HepG2 (cell line): Measurements from ENCODE around the gene CTIF. TPM values are rescaled to one million over a fixed set of nuclear protein-coding genes. Genes with fewer than 3 reads are reported as not detected.

Experiments
- ATAC-seq: fragments of 200-7000 bp; cut with Tn5 transposase; 3 replicates; pipeline ENCODE4 v1.9.1; 2020; ENCODE audit warnings: mild to moderate bottlenecking, moderate library complexity
- BruUV-seq: library from RNA; stranded (reverse); fragments of 400-500 nt; replicated peaks from 2 replicates; lab custom pipeline; 2021; lab: Mats Ljungman, UMichigan
- CTCF ChIA-PET: fragments of 300-600 bp; formaldehyde crosslinking; extraction: SDS; loops from one replicate; lab custom pipeline; 2021; ENCODE audit warnings: low total read pairs, inconsistent platforms, low intra/inter-chr PET ratio; lab: Yijun Ruan, JAX
- POLR2A ChIA-PET: fragments of 350-600 bp; sonication (Branson Sonifier 250); formaldehyde crosslinking; loops from one replicate; lab custom pipeline; 2020; ENCODE audit warnings: antibody characterized with exemption, inconsistent platforms; lab: Yijun Ruan, JAX
- DNase-seq: peaks from one replicate; pipeline ENCODE4 v3.0.0-alpha.2; 2015; ENCODE audit warnings: low spot score
- FAIRE-seq: peaks from 3 replicates; lab custom pipeline; 2011; peaks lifted over from hg19 to GRCh38; lab: Jason Lieb, UNC
- H2AFZ ChIP-seq: one replicate; pipeline ENCODE4 v1.6.1; 2011; ENCODE audit warnings: low read length, inconsistent platforms
- H3K27ac ChIP-seq: fragments of 300-600 bp; 3 replicates; pipeline ENCODE4 v1.8.0; 2011; ENCODE audit warnings: mixed run types, mild to moderate bottlenecking, mixed read lengths, low read length, inconsistent platforms; ENCODE audit not compliant: insufficient read depth; ENCODE audit errors: extremely low read length
- H3K27me3 ChIP-seq, 2 experiments: fragments of 200-600 bp in 1 of 2; 2 replicates in 1 of 2; 3 replicates in 1 of 2; pipeline versions ENCODE4 v1.6.0 to v1.8.0; 2011; ENCODE audit warnings: low read length in 2 of 2, mild to moderate bottlenecking in 2 of 2, moderate library complexity in 2 of 2, inconsistent platforms in 1 of 2; ENCODE audit not compliant: insufficient read depth in 2 of 2, control insufficient read depth in 1 of 2
- H3K36me3 ChIP-seq, 2 experiments: fragments of 200-600 bp in 1 of 2; replicated peaks in 1 of 2; 2 replicates in 1 of 2; 3 replicates in 1 of 2; pipeline versions ENCODE4 v1.5.1 to v1.8.0; 2011; ENCODE audit warnings: low read length in 2 of 2, inconsistent platforms in 1 of 2; ENCODE audit not compliant: insufficient read depth in 2 of 2, control insufficient read depth in 1 of 2
- H3K4me1 ChIP-seq: 2 replicates; pipeline ENCODE4 v1.5.1; 2012; ENCODE audit warnings: low read length, inconsistent platforms; ENCODE audit not compliant: insufficient read depth
- H3K4me2 ChIP-seq: 2 replicates; pipeline ENCODE4 v1.6.0; 2011; ENCODE audit warnings: low read depth, low read length, inconsistent platforms
- H3K4me3 ChIP-seq, 3 experiments: fragments of 200-600 bp in 1 of 3; sonication (generic), shearing (Covaris generic) in 1 of 3; replicated peaks in 1 of 3; 2 replicates each; pipeline ENCODE4 v1.5.1; 2011 to 2016; ENCODE audit warnings: low read length in 3 of 3, inconsistent platforms in 2 of 3, low read depth in 2 of 3, mild to moderate bottlenecking in 2 of 3, control low read depth in 1 of 3, mixed read lengths in 1 of 3; ENCODE audit not compliant: insufficient read depth in 1 of 3
- H3K79me2 ChIP-seq: one replicate; pipeline ENCODE4 v1.6.1; 2011; ENCODE audit warnings: low read length, inconsistent platforms; ENCODE audit not compliant: insufficient read depth
- H3K9ac ChIP-seq: 2 replicates; pipeline ENCODE4 v1.6.0; 2011; ENCODE audit warnings: mild to moderate bottlenecking, low read depth, low read length, inconsistent platforms; ENCODE audit not compliant: insufficient read depth
- H3K9me3 ChIP-seq: 2 replicates; pipeline ENCODE4 v1.5.1; 2012; ENCODE audit warnings: mild to moderate bottlenecking, low read length
- H4K20me1 ChIP-seq: 2 replicates; pipeline ENCODE4 v1.6.0; 2011; ENCODE audit warnings: inconsistent platforms, mild to moderate bottlenecking, low read length, moderate library complexity; ENCODE audit not compliant: insufficient read depth
- CTCF ChIP-seq: sonication (generic); formaldehyde crosslinking; IDR thresholded peaks from 2 replicates; pipeline ENCODE4 v1.5.0; 2020; ENCODE audit warnings: mild to moderate bottlenecking, missing genetic modification reagents, moderate library complexity
- FOXK1 ChIP-seq: sonication (generic); formaldehyde crosslinking; IDR thresholded peaks from 2 replicates; pipeline ENCODE4 v1.4.0; 2020; ENCODE audit warnings: low read depth, missing genetic modification reagents, borderline replicate concordance
- GABPA ChIP-seq, 2 experiments: IDR thresholded peaks; 2 replicates each; pipeline ENCODE4 v1.6.1; 2011 to 2016; ENCODE audit warnings: low read depth in 2 of 2, low read length in 1 of 2, missing biosample characterization in 1 of 2, missing genetic modification characterization in 1 of 2
- GTF3A ChIP-seq: sonication (generic); formaldehyde crosslinking; conservative IDR thresholded peaks from 2 replicates; pipeline ENCODE4 v1.4.0; 2020; ENCODE audit warnings: mild to moderate bottlenecking, missing genetic modification reagents
- HNRNPK ChIP-seq: fragments of 200-400 bp; formaldehyde crosslinking; IDR thresholded peaks from 2 replicates; pipeline ENCODE4 v1.6.1; 2018; ENCODE audit warnings: low read length, low read depth, moderate library complexity, mild to moderate bottlenecking; ENCODE audit not compliant: poor library complexity, severe bottlenecking
- JARID2 ChIP-seq: sonication (generic); formaldehyde crosslinking; IDR thresholded peaks from 2 replicates; pipeline ENCODE4 v1.8.1; 2023; ENCODE audit warnings: missing genetic modification reagents, inconsistent platforms; ENCODE audit not compliant: insufficient replicate concordance
- POLR2G ChIP-seq: fragments of 200-400 bp; formaldehyde crosslinking; IDR thresholded peaks from 2 replicates; pipeline ENCODE4 v1.6.1; 2018; ENCODE audit warnings: mild to moderate bottlenecking, low read depth, low read length, moderate library complexity
- TBX3 ChIP-seq: fragments of 450-650 bp; IDR thresholded peaks from 2 replicates; pipeline ENCODE4 v1.6.1; 2017; ENCODE audit warnings: antibody characterized with exemption, mild to moderate bottlenecking, inconsistent platforms, borderline replicate concordance
- ZNF83 ChIP-seq: sonication (generic); formaldehyde crosslinking; IDR thresholded peaks from 2 replicates; pipeline ENCODE4 v1.4.0; 2020; ENCODE audit warnings: missing genetic modification reagents, mild to moderate bottlenecking, borderline replicate concordance
- WGBS: methylation state at CpG from one replicate; pipeline ENCODE4 v1.1.6; 2017; ENCODE audit warnings: low lambda C conversion rate; 5-methylcytosine and 5-hydroxymethylcytosine counted together
- in situ Hi-C: cut with HindIII; loops from 2 replicates; pipeline ENCODE4 v1.10.0; 2017; ENCODE audit warnings: low pct_unique_long_range_greater_than_20kb; ENCODE audit not compliant: extremely low pct_ligation_motif_present
- intact Hi-C: fragments of 100-400 bp; cut with micrococcal nuclease; formaldehyde crosslinking; loops from one replicate; pipeline ENCODE4 v1.10.0; 2022; ENCODE audit not compliant: unreplicated experiment
- polyA plus RNA-seq, 8 experiments: library from polyadenylated mRNA; depleted of rRNA in 3 of 8; stranded (reverse) in 7 of 8; unstranded in 1 of 8; fragments of >200 nt; fragmentation: Illumina TruSeq in 4 of 8; extraction: Trizol in 4 of 8; gene quantifications; 2 replicates each; pipeline versions ENCODE4 v1.2.1 to v1.2.3, GENCODE V29; 2011 to 2016; ENCODE audit warnings: low read depth in 4 of 8, missing spikeins in 1 of 8, mixed read lengths in 1 of 8; ENCODE audit not compliant: insufficient read depth in 1 of 8
- total RNA-seq, 5 experiments: library from RNA; depleted of rRNA; stranded (reverse); fragments of >200 nt; fragmentation: Illumina TruSeq; extraction: Trizol; gene quantifications; 2 replicates each; pipeline ENCODE4 v1.2.3, GENCODE V29; 2016; ENCODE audit warnings: low read depth in 1 of 5

CTIF gene
- total and polyA plus RNA-seq, 2 of the 13 experiments (the other 11 are each of a cell fraction or from before 2014, with no cell fraction given), result 18.2 to 28.0 TPM

- no peak for TF ChIP-seq GABPA (IDR thresholded peaks at IDR 0.05; ENCODE audit: low read depth, low read length)
- no peak for TF ChIP-seq GABPA (CRISPR knock-in tag; IDR thresholded peaks at IDR 0.05; ENCODE audit: low read depth)
- no peak for TF ChIP-seq FOXK1 (CRISPR knock-in tag)
Measured at GRCh38 chr18:48519431-48520100, 19.3 kb upstream of the CTIF start (continued).

- 41% methylated on average over 4 of the region's 5 CpGs for WGBS
Measured at GRCh38 chr18:48521723-48522122, 17.1 kb upstream of the CTIF start.

More at GRCh38 chr18:48521723-48522122, 17.1 kb upstream of the CTIF start:
- H3K4me2 ChIP-seq, result no peak overlapping the region
- ChIA-PET POLR2A (no interaction called here), CTCF (no interaction called here)
- H3K9ac ChIP-seq, result no peak overlapping the region
- H3K4me1 ChIP-seq, result peaks cover 4% of the 10 kb centered on the region; the same call in 1 of the 2 replicates
- H3K27ac ChIP-seq, result no peak overlapping the region
- BruUV-seq, result no TSS peak
- in situ Hi-C loops (no loop called here), intact Hi-C loops (no loop called here)
- DNase-seq, result no peak
- H3K27me3 ChIP-seq, result peaks cover 0 to 10% of the 10 kb centered on the region in 2 experiments; a peak in 2 of 5 replicates
- no peaks in the 10 kb centered on the region for H3K9me3 ChIP-seq
- H3K4me3 ChIP-seq, result no peak overlapping the region
- ATAC-seq, result no peak
- no peaks in the 10 kb centered on the region for H3K79me2 ChIP-seq
- no peak overlapping the region for H2AFZ ChIP-seq
- H4K20me1 ChIP-seq, result no peaks in the 10 kb centered on the region
- no peak for FAIRE-seq
- no peak for TF ChIP-seq GTF3A (CRISPR knock-in tag)
- no peak for TF ChIP-seq TBX3
- no peak for TF ChIP-seq ZNF83 (CRISPR knock-in tag)
- TF ChIP-seq POLR2G, result no peak
- no peak for TF ChIP-seq CTCF (CRISPR knock-in tag)
- no peak for TF ChIP-seq JARID2 (CRISPR knock-in tag)
- TF ChIP-seq HNRNPK, result no peak
- TF ChIP-seq, all 625 proteins: peak for 0
- H3K36me3 ChIP-seq, result no peaks in the 10 kb centered on the region
